NCI-H2227 (cell line): ENCODE results near the gene IFITM2.
"Not testable (repeated sequence)": the region's sequence is repeated elsewhere in the genome, so short reads cannot be mapped to it uniquely, and the experiment has no call there.

ENCODE experiments used
- DNase-seq: peaks from one replicate; lab custom pipeline; 2025; ENCODE audit not compliant: unreplicated experiment; lab: John Stamatoyannopoulos, UW

The IFITM2 gene

DNA sequence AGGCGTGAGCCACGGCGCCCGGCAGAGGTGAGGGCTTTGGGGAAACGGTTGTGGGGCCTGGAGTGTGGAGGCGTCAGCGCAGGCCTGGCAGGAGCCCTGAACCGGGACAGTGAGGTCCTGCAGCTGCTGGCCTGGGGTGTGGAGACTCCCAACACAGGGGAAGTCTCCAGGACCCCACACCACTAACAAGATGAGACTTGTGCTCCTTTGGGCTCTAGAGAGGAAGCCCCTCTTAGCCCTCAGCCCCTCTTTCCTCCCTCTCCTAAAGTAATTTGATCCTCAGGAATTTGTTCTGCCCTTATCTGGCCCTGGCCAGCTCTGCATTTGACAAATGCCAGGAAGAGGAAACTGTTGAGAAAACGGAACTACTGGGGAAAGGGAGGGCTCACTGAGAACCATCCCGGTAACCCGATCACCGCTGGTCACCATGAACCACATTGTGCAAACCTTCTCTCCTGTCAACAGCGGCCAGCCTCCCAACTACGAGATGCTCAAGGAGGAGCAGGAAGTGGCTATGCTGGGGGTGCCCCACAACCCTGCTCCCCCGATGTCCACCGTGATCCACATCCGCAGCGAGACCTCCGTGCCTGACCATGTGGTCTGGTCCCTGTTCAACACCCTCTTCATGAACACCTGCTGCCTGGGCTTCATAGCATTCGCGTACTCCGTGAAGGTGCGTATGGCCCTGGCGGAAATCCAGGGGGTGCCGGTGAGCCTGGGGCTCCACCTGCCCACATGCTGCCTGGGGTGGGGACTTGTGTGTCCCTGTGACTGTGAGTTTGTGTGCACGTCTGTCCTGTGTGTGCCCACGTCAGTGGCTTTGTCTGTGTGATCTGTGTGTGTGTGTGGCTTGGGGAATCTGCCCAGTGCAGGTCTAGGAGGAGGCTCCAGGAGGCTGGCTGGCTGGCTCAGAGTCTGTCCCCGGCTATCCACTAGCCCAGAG is at the start of gene IFITM2:
Gene IFITM2 (plus strand): TSS at position 51 of the 943 bp plus-strand sequence. CDS start 377 bp downstream, at position 428.
- DNase-seq, result not testable (repeated sequence)

DNA sequence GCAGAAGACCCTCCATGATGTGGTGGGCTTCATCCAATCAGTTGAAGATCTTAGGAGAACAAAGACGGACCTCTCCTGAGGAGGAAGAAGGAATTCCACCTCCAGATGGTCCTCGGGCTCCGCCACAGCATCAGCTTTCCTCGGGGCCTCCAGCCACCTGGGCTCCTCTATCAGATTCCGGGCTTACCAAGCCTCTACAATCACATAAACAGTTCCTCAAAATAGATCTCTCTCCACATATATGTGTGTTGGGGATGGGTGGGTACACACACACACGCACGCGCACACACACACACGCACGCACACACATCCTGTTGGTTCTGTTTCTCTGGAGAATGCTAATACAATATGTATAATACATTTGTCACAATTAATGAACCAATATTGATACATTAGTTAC is 48.2 kb upstream of the IFITM2 start:
- no peak for DNase-seq

DNA sequence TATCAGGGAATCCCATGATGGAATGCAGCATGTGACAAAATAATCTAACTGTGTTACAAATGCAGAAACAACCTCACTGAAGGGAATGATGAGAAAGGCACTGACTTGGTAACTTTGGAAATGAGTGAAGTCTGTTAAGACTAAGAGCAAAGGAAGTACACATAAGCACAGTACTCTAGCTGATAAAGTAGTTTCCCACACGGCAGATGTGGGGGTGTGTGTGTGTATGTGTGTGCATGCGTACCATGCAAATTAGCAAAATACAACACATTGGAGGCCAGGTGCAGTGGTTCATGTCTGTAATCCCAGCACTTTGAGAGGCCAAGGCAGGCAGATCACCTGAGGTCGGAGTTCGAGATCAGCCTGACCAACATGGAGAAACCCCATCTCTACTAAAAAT is 46.0 kb upstream of the IFITM2 start:
- no peak for DNase-seq

DNA sequence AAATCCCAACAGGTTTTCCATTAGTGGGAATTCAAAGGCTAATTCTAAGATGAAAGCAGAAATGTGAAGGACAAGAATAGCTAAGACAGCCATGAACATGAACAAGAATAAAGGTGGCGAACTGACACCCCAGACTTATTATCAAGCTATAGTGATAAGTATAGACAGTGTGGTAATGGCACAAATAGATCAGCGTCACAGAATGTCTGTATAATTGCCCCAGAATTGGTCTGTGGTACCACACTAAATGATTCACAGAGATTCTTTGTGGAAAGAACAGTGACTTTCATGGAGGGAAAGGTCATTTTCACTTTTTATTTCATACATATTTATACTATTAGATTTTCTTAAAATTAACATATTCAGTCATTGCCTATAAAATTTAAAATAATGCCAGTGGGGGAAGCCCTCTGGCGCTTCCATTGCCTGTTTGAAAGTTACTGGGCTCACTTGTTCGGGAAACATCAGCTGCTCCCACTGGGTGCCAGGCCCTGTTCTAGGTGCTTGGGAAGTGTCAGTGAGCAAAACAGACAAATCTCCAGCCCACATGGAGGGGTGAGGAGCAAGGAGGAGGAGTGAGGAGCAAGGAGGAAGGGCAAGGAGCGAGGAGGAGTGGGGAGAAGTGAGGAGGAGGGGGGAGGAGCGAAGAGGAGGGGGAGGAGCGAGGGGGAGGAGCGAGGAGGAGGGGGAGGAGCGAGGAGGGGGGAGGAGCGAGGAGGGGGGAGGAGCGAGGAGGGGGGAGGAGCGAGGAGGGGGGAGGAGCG is 40.8 kb upstream of the IFITM2 start:
- DNase-seq, result no peak

- peak; percentile 22 for DNase-seq
Observed at GRCh38 chr11:267491-267994, 40.1 kb upstream of the IFITM2 start.

- DNase-seq, result not testable (repeated sequence)
Observed at GRCh38 chr11:268716-269145, 38.9 kb upstream of the IFITM2 start.

DNA sequence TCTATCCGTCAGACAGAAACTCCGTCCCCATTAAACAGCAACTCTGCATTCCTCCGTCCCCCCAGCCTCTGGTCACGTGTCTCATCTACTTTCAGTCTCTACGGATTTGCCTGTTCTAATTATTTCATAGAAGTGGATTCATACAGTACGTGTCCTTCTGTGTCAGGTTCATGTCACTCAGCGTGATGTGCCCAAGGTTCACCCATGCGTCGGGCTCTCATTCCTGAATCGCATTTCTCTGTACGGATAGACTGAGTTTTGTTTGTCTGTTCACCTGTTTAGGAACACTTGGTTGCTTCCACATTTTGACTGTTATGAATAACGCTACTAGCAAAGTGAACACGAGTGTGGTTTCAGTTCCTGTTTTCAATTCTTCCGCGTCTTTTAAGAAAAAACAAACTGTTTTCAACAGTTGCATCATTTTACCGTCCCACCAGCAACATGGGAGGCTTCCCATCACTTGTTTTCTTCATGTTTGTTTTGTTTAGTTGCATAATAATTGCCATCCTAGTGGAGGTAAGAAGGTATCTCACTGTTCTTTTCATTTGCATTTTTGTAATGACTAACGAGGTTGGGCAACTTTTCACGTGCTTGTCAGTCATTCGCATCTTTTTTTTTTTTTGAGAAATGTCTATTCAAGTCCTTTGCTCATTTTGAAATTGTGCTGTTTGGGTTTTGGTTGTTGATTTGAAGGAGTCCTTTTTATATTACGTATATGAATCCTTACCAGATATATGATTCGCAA is 38.3 kb upstream of the IFITM2 start:
- no peak for DNase-seq

GRCh38 chr11:270451-271318 is 36.9 kb upstream of the IFITM2 start:
- DNase-seq, result no peak

GRCh38 chr11:271319-271715 is 36.3 kb upstream of the IFITM2 start:
- DNase-seq, result no peak

- DNase-seq, result no peak
Observed at GRCh38 chr11:272195-272930, 35.3 kb upstream of the IFITM2 start.

- DNase-seq, result no peak
Observed at GRCh38 chr11:272931-273198, 34.8 kb upstream of the IFITM2 start.

- no peak for DNase-seq
Observed at GRCh38 chr11:276219-276618, 31.4 kb upstream of the IFITM2 start.

DNA sequence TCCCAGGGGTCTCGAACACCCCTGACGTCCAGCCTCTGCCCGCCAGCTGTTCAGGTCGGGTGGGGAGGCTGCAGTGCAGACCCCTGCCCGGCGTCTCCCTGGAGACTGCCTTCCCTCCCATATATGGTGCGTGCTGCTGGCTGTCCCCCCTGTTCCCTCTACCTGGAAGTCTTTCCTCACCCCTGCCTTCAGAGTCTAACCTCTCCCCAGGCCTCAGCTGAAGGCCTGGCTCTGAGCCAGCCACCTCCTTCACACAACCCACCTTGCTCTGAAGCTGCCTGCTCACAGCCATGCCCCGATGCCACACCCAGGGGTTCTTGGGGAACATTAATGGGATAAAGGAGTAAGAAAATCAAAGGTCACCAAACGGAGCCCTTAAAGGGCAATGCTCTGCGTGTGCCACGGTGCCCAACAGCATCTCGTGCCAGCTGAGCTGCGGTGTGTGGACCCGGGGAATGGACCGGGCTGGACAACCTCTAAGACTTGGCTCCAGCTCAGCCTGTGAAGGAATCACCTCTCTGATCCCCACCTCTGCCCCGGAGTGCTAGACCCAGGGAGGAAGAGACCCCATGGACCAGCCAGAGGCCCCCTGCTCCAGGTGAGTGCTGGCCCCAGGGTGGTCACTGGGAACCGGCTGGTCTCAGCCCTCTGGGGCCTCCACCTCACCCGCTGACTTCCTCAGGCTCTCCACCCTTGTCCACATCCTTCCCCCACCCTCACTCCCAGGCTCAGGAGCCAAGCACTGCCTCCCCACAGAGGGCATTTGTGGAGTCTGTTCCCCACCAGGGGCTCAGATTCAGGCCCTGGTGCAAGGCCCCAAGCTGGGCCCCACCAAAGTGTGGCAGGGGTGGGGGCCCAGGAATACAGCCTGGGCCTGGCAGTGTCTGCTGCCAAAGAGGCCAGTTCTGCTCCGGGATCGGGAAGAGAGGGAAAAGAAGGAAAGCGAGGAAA is 29.3 kb upstream of the IFITM2 start, which contains the start of gene NLRP6:
Gene NLRP6 (plus strand): TSS at position 407 of the 951 bp plus-strand sequence. CDS start 163 bp downstream, at position 570.
- no peak for DNase-seq

GRCh38 chr11:279040-279965 is 28.3 kb upstream of the IFITM2 start:
- DNase-seq, result no peak

- peak; percentile 59 for DNase-seq
Observed at GRCh38 chr11:279966-280705, 27.5 kb upstream of the IFITM2 start.

DNA sequence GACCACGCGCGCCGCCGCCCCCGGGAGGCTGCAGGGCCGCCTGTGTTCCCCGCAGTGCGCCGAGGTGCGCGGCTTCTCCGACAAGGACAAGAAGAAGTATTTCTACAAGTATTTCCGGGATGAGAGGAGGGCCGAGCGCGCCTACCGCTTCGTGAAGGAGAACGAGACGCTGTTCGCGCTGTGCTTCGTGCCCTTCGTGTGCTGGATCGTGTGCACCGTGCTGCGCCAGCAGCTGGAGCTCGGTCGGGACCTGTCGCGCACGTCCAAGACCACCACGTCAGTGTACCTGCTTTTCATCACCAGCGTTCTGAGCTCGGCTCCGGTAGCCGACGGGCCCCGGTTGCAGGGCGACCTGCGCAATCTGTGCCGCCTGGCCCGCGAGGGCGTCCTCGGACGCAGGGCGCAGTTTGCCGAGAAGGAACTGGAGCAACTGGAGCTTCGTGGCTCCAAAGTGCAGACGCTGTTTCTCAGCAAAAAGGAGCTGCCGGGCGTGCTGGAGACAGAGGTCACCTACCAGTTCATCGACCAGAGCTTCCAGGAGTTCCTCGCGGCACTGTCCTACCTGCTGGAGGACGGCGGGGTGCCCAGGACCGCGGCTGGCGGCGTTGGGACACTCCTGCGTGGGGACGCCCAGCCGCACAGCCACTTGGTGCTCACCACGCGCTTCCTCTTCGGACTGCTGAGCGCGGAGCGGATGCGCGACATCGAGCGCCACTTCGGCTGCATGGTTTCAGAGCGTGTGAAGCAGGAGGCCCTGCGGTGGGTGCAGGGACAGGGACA is 26.7 kb upstream of the IFITM2 start:
- DNase-seq, result no peak
